OCI-LY7 (cell line): Measurements from ENCODE around the gene FIGLA.

Experiments
- CTCF ChIP-seq: fragments of 200-600 bp; sonication (generic); conservative IDR thresholded peaks from 2 replicates; pipeline ENCODE4 v1.5.1; 2014; ENCODE audit warnings: mild to moderate bottlenecking, antibody characterized with exemption, low read length, moderate library complexity, mixed read lengths
- EZH2phosphoT487 ChIP-seq: fragments of 200-600 bp; sonication (generic); IDR thresholded peaks from 2 replicates; pipeline ENCODE4 v1.6.1; 2018; ENCODE audit warnings: low read depth, borderline replicate concordance, mild to moderate bottlenecking, mixed run types, antibody characterized with exemption, low read length, moderate library complexity, mixed read lengths

GRCh38 chr2:70793450-70793849 lies 3.0 kb upstream of the FIGLA start:
- TF ChIP-seq CTCF = no peak
- TF ChIP-seq EZH2phosphoT487 = no peak
